Small intestine (tissue), 7 donors: ENCODE results near the gene LDB2. TPM values are rescaled to one million over a fixed set of nuclear protein-coding genes. Genes with fewer than 3 reads are reported as not detected.
A peak's percentile ranks its signal among the peaks of the same experiment; 100 is the strongest.

Experiments
- DNase-seq, 2 donors: peaks; one replicate each; pipeline versions ENCODE4 v3.0.0 to v3.0.0-alpha.2; 2013
- FAIRE-seq: peaks from 2 replicates; lab custom pipeline; 2012; peaks lifted over from hg19 to GRCh38; lab: Jason Lieb, UNC
- H3K27ac ChIP-seq, 3 donors: one replicate each; pipeline ENCODE4 v1.5.1; 2013; ENCODE audit warnings: low read length in 2 of 3, mild to moderate bottlenecking in 2 of 3, control low read depth in 1 of 3, inconsistent platforms in 1 of 3, low read depth in 1 of 3, moderate library complexity in 1 of 3
- H3K27me3 ChIP-seq, 3 donors: one replicate each; pipeline ENCODE4 v1.6.1; 2013; ENCODE audit warnings: low read length in 3 of 3, inconsistent platforms in 1 of 3; ENCODE audit not compliant: control insufficient read depth in 3 of 3, insufficient read depth in 3 of 3
- H3K36me3 ChIP-seq, 3 donors: one replicate each; pipeline ENCODE4 v1.6.1; 2013; ENCODE audit warnings: low read length in 3 of 3, inconsistent platforms in 1 of 3, low read depth in 1 of 3, mild to moderate bottlenecking in 1 of 3, moderate library complexity in 1 of 3; ENCODE audit not compliant: control insufficient read depth in 3 of 3, insufficient read depth in 2 of 3
- H3K4me1 ChIP-seq, 3 donors: one replicate each; pipeline ENCODE4 v1.6.1; 2013; ENCODE audit warnings: low read length in 2 of 3, inconsistent platforms in 1 of 3, low read depth in 1 of 3, mild to moderate bottlenecking in 1 of 3, moderate library complexity in 1 of 3; ENCODE audit not compliant: control insufficient read depth in 3 of 3, insufficient read depth in 2 of 3
- H3K4me3 ChIP-seq, 3 donors: one replicate each; pipeline ENCODE4 v1.5.1; 2013; ENCODE audit warnings: low read length in 3 of 3, control low read depth in 1 of 3, inconsistent platforms in 1 of 3, low read depth in 1 of 3, mild to moderate bottlenecking in 1 of 3, moderate library complexity in 1 of 3
- H3K9me3 ChIP-seq, 2 donors: one replicate each; pipeline ENCODE4 v1.6.1; 2013; ENCODE audit warnings: low read depth in 1 of 2, low read length in 1 of 2; ENCODE audit not compliant: control insufficient read depth in 2 of 2, insufficient read depth in 1 of 2
- WGBS, 3 donors: extraction: QIAGEN DNeasy Blood & Tissue Kit; methylation state at CpG; one replicate each; pipeline ENCODE4 v1.1.7; 2013; 5-methylcytosine and 5-hydroxymethylcytosine counted together
- polyA plus RNA-seq, 4 donors: library from polyadenylated mRNA; stranded (reverse) in 3 of 4; unstranded in 1 of 4; fragments of 200-250 nt in 3 of 4; fragments of 120-200 nt in 1 of 4; gene quantifications; one replicate each; pipeline versions ENCODE4 v1.2.1 to v1.2.3, GENCODE V29; 2013
- donor health status: healthy with polysubstance abuse.
- donor health status: control.
- donor health status: control.
- donor health status: Bipolar disorder and iron deficiency.
- donor health status: healthy.

The LDB2 gene
- polyA plus RNA-seq, 4 donors: 1.1 to 19.2 (median 6.6) TPM

DNA sequence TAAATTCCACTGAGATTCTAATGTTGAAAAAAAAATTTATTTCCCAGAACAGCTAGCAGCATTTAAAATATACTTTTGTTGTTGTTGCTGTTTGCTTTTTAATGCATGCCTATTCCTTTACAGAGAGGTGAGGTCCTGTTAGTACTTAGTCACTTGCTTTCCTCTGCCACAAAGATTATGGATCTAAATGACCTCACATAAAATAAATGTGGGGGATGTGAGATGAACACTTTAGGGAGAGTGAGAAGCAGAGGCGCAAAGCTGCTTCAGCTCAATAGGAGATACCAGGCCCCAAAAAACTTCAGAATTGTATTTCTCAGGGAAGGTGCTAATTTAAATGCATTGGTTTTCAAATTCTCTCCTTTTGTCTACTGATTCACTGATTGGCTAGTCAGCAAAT is 4.0 kb downstream of the LDB2 start:
- 82 to 100% (median 92%) methylated on average over 1 of the region's 1 CpG for WGBS, 3 donors
- peaks cover 0 to 3% (median 0%) of the 10 kb centered on the region in 3 donors for H3K27me3 ChIP-seq
- H3K4me1 ChIP-seq: no peaks in the 10 kb centered on the region
- FAIRE-seq: no peak
- no peaks in the 10 kb centered on the region for H3K9me3 ChIP-seq
- no peak overlapping the region for H3K27ac ChIP-seq
- no peak for DNase-seq
- no peaks in the 10 kb centered on the region for H3K36me3 ChIP-seq
- no peak overlapping the region for H3K4me3 ChIP-seq

DNA sequence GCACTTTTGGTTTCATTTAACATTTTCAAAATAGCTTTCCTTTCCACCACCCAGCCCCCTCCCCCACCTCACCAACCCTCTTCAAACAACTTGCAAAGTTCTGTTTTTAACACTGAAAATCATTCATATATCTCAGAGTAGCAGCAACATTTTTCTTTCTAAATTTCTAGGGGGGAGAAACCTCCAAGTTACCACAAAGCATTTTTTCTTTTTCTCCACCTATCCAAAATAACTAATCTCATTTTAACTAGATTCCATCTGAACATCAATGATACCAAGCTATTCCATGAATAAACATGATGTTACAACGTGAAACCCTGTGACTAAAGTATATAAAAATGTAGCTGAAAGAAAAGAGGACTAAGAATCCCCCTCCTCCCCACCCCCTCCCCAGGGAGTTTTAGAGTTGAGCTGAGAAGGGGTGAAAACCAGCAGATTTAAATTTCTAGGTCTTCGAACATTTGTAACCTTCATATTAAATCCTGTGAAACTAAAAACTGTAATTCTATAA is 5.2 kb downstream of the LDB2 start:
- FAIRE-seq: no peak

DNA sequence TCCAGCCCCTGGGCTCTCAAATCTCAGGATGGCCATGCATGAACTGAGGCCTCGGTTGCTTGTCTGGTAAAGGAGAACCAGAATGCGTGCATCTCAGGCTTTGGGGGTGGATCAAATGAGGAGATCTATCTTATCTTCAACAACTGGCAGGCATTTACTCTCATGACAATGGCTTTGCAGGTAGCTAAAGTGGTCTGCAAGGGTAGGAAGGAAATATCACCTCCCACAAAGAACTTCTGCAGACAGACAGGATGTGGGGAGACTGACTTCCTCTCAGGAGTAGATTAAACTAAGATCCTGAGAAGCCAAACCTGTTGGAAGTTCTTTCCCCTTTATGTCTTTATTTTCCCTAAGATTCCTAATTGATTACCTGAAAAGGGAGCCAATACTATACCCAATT is 7.8 kb downstream of the LDB2 start:
- no peaks in the 10 kb centered on the region for H3K9me3 ChIP-seq
- no peaks in the 10 kb centered on the region for H3K4me1 ChIP-seq
- H3K27ac ChIP-seq: peak overlapping the region in 1 of 3 donors; percentile 32
- DNase-seq (no peak), FAIRE-seq (no peak)
- H3K27me3 ChIP-seq: no peaks in the 10 kb centered on the region
- H3K36me3 ChIP-seq: no peaks in the 10 kb centered on the region
- H3K4me3 ChIP-seq: no peak overlapping the region
- 61 to 67% (median 64%) methylated on average over 2 of the region's 2 CpGs for WGBS, 3 donors

More for the DNA sequence above, 5.2 kb downstream of the LDB2 start:
- Histone ChIP-seq H3K27me3 (peaks cover 0 to 3% (median 0%) of the 10 kb centered on the region in 3 donors), H3K4me3 (no peak overlapping the region), H3K36me3 (no peaks in the 10 kb centered on the region), H3K9me3 (no peaks in the 10 kb centered on the region), H3K27ac (peak overlapping the region in 1 of 3 donors; percentile 18), H3K4me1 (no peaks in the 10 kb centered on the region)
- WGBS, 3 donors: 17 to 27% (median 23%) methylated on average over 2 of the region's 2 CpGs
- DNase-seq: no peak

DNA sequence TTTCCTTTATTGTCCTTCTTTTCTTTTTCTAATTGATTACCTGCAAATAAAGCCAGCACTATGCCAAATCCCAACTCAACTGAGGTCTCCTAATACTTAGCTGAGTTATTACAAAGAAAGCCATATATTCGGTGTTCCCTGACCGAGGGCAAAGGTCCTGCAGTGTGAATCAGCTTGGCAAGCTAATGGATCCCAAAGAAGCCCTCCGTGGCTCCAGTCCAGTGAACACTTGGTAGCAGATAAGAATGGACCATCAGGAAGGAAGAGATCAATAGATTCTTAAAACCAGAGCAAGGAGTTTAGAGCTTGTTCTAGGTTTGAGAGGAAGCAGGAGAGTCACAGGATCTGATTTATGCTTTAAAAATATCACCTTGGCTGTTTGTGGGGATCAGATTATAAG is 8.5 kb downstream of the LDB2 start:
- Histone ChIP-seq H3K9me3 (no peaks in the 10 kb centered on the region), H3K27ac (no peak overlapping the region), H3K4me1 (no peaks in the 10 kb centered on the region), H3K36me3 (no peaks in the 10 kb centered on the region), H3K27me3 (no peaks in the 10 kb centered on the region), H3K4me3 (no peak overlapping the region)
- no peak for DNase-seq
- no peak for FAIRE-seq
- WGBS, 3 donors: 35 to 74% (median 47%) methylated on average over 3 of the region's 3 CpGs

DNA sequence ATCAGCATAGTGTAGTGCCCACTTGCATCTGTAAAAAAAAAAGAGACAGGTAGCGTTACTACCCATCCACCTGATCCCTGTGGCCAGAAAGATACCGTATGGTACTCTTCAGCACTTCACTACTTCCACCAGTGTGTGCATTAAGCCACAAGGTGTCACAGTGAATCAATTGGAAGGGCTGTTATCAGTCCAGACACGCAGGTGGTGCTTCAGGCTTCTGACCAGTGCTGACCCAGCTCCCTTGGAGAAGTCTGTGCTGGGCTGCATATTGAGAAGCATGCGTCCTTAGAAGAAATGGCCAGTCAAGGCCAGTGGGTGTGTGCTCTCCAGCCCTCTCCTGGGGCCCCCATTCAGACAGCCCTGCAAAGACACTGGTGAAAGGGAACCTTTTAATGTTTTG is 10.6 kb downstream of the LDB2 start:
- Histone ChIP-seq H3K4me3 (no peak overlapping the region), H3K9me3 (no peaks in the 10 kb centered on the region), H3K4me1 (no peaks in the 10 kb centered on the region), H3K27me3 (no peaks in the 10 kb centered on the region), H3K27ac (no peak overlapping the region), H3K36me3 (no peaks in the 10 kb centered on the region)
- DNase-seq (no peak), FAIRE-seq (no peak)
- 60 to 77% (median 74%) methylated on average over 4 of the region's 4 CpGs for WGBS, 3 donors

DNA sequence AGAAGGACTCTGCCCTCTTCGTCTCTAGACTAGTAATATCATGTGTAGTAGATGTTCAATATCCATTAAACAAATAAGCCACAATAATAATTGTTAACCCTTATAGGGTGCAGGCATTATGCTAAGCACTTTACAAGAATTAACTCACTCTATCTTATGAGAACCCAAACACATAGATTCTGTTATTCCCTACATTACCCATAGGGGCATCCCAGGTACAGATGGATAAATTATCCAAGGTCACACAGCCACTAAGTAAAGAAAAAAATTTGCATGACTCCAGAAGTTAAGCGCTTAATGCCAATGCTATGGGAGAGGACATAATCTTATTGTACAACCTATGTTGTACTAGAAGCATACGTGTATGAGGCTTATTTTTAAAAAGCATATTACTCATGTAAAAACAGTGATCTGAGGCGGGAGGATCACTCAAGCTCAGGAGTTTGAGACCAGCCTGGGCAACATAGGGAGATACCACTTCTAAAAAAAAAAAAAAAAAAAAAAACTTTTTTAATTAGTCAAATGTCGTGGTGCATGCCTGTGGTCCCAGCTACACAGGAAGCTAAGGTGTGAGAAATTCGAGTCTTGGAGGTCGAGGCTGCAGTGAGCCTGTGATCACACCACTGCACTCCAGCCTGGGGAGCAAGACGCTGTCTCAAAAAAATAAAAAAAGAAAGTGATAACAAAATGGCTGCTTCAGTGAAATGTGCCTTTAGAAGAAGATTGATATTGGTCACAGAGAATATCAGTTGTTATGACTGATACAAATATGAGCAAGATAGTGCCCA is 13.6 kb downstream of the LDB2 start:
- Histone ChIP-seq H3K4me1 (no peaks in the 10 kb centered on the region), H3K27ac (no peak overlapping the region), H3K9me3 (no peaks in the 10 kb centered on the region), H3K27me3 (no peaks in the 10 kb centered on the region), H3K36me3 (no peaks in the 10 kb centered on the region), H3K4me3 (no peak overlapping the region)
- 73 to 82% (median 75%) methylated on average over 8 of the region's 8 CpGs for WGBS, 3 donors
- FAIRE-seq: no peak
- no peak for DNase-seq

DNA sequence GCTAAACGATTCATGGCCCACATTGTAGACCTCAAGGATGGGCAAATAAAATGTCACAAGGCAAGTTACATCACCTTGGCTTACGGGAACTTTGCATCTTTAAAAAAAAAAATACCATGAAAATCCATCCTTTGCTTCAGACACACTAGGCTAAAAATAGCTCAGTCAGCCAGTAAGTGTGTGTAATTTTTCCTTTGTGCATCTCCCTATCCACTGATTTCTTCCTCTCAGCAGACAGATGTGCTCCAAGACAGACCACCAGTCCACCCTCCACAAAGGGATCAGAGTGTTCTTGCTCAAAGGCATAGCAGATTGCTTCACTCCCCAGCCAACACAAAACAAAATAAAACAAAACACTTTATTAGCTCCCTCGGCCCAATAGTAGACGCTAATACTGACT is 14.6 kb downstream of the LDB2 start:
- no peak for FAIRE-seq
- 79 to 88% (median 85%) methylated on average over 4 of the region's 4 CpGs for WGBS, 3 donors
- no peaks in the 10 kb centered on the region for H3K27me3 ChIP-seq

DNA sequence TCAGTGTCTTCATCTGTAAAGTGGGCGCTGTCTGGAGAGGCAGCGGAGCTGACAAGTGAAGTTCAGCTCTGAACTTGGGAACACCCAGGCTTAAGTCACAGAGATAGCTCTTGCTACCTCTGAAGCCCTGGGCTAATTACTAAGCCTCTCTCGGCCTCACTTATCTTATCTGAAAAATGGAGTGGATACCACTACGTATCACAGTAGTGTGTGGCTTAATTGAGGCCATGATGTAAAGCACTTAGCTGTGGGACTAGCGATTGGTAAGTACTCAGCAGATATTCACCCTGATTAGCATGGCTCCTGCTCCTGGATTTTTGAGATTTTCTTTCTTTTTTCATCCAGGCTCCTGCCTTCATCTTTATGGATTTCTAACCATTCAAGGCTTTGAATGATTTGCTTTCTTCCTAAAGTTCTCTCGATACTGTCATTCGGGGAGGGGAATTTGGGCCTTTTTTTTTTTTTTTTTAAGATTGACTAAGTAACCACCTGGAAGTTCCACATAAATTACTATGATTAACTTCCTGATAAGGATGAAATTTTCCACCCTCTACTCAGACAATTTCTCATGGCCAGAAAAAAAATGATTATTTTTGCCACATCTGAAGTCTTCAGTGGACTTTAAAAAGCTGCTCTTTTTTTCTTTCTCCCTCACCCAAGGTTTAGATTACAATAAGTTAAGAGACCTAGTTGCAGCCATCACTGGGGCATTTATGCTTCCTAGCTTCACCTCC is 17.1 kb downstream of the LDB2 start:
- Histone ChIP-seq H3K27me3 (no peaks in the 10 kb centered on the region), H3K4me3 (no peak overlapping the region), H3K27ac (no peak overlapping the region), H3K9me3 (no peaks in the 10 kb centered on the region), H3K36me3 (no peaks in the 10 kb centered on the region), H3K4me1 (no peaks in the 10 kb centered on the region)
- DNase-seq: no peak
- 76 to 89% (median 79%) methylated on average over 7 of the region's 7 CpGs for WGBS, 3 donors
- FAIRE-seq: no peak

More for the DNA sequence above, 14.6 kb downstream of the LDB2 start:
- H3K36me3 ChIP-seq: no peaks in the 10 kb centered on the region
- H3K4me3 ChIP-seq: no peak overlapping the region
- no peaks in the 10 kb centered on the region for H3K9me3 ChIP-seq
- no peaks in the 10 kb centered on the region for H3K4me1 ChIP-seq
- H3K27ac ChIP-seq: no peak overlapping the region
- no peak for DNase-seq
